Panc1 (cell line): Measurements from ENCODE around the gene SRC. TPM values are rescaled to one million over a fixed set of nuclear protein-coding genes. Genes with fewer than 3 reads are reported as not detected.

Experiments used
- ATAC-seq: fragments of 200-7000 bp; cut with Tn5 transposase; 2 replicates; pipeline ENCODE4 v1.9.1; 2020; ENCODE audit warnings: mild to moderate bottlenecking, moderate library complexity
- BruUV-seq: library from RNA; stranded (reverse); fragments of 400-500 nt; replicated peaks from 2 replicates; lab custom pipeline; 2021; lab: Mats Ljungman, UMichigan
- CTCF ChIA-PET: fragments of 300-600 bp; sonication (Branson Sonifier 250); formaldehyde crosslinking; loops from one replicate; lab custom pipeline; 2022; ENCODE audit warnings: antibody characterized with exemption; lab: Charles Lee
- POLR2A ChIA-PET: fragments of 300-600 bp; sonication (Branson Sonifier 250); formaldehyde crosslinking; loops from one replicate; lab custom pipeline; 2022; ENCODE audit warnings: antibody characterized with exemption; lab: Charles Lee
- DNase-seq: peaks from one replicate; pipeline ENCODE4 v3.0.0-alpha.2; 2010; ENCODE audit warnings: low read depth, low spot score
- H3K27ac ChIP-seq: 2 replicates; pipeline ENCODE4 v1.5.1; 2011; ENCODE audit warnings: mild to moderate bottlenecking, low read length, inconsistent platforms
- H3K27me3 ChIP-seq: fragments of 200-500 bp; sonication (Bioruptor generic); 2 replicates; pipeline ENCODE4 v1.6.0; 2014; ENCODE audit warnings: low read length, inconsistent platforms; ENCODE audit not compliant: control insufficient read depth, insufficient read depth
- H3K36me3 ChIP-seq: fragments of 200-500 bp; sonication (Bioruptor generic); 2 replicates; pipeline ENCODE4 v1.5.1; 2014; ENCODE audit warnings: inconsistent platforms, mild to moderate bottlenecking, low read length, moderate library complexity; ENCODE audit not compliant: control insufficient read depth, insufficient read depth
- H3K4me1 ChIP-seq: 2 replicates; pipeline ENCODE4 v1.5.1; 2011; ENCODE audit warnings: inconsistent platforms, mild to moderate bottlenecking, low read length, moderate library complexity; ENCODE audit not compliant: control insufficient read depth, insufficient read depth
- H3K4me3 ChIP-seq, 2 experiments: 2 replicates each; pipeline ENCODE4 v1.5.1; 2011 to 2012; ENCODE audit warnings: low read depth in 2 of 2, low read length in 2 of 2, mild to moderate bottlenecking in 2 of 2, inconsistent platforms in 1 of 2, moderate library complexity in 1 of 2
- H3K9me3 ChIP-seq: fragments of 200-500 bp; sonication (Bioruptor generic); 2 replicates; pipeline ENCODE4 v1.5.1; 2014; ENCODE audit warnings: low read depth, mild to moderate bottlenecking, inconsistent platforms, low read length, moderate library complexity; ENCODE audit not compliant: control insufficient read depth, insufficient read depth
- CTCF ChIP-seq: fragments of 450-650 bp; IDR thresholded peaks from 2 replicates; pipeline ENCODE4 v1.5.1; 2017; ENCODE audit warnings: mild to moderate bottlenecking
- POLR2AphosphoS5 ChIP-seq: IDR thresholded peaks from 2 replicates; pipeline ENCODE4 v1.6.1; 2012; ENCODE audit warnings: mild to moderate bottlenecking, low read depth, low read length, moderate library complexity
- REST ChIP-seq, 2 experiments: IDR thresholded peaks; 2 replicates each; pipeline ENCODE4 v1.6.1; 2011 to 2012; ENCODE audit warnings: low read depth in 2 of 2, control low read depth in 1 of 2, low read length in 1 of 2, mild to moderate bottlenecking in 1 of 2, moderate library complexity in 1 of 2; ENCODE audit not compliant: insufficient read depth in 1 of 2
- SIN3A ChIP-seq: IDR thresholded peaks from 2 replicates; pipeline ENCODE4 v1.6.1; 2012; ENCODE audit warnings: low read depth, mild to moderate bottlenecking, low read length, moderate library complexity, borderline replicate concordance; ENCODE audit not compliant: insufficient read depth
- TCF7L2 ChIP-seq: IDR thresholded peaks from 2 replicates; pipeline ENCODE4 v1.6.1; 2011; ENCODE audit warnings: mild to moderate bottlenecking, low read depth, low read length, inconsistent platforms
- in situ Hi-C: cut with HindIII; loops from 2 replicates; pipeline ENCODE4 v1.10.0; 2016; ENCODE audit warnings: low sequenced_read_pairs, low pct_unique_long_range_greater_than_20kb
- intact Hi-C: fragments of 100-400 bp; cut with micrococcal nuclease; formaldehyde crosslinking; loops from one replicate; pipeline ENCODE4 v1.10.0; 2022; ENCODE audit not compliant: unreplicated experiment
- total RNA-seq: library from RNA; stranded (reverse); gene quantifications from one replicate; pipeline ENCODE4 v1.2.1, GENCODE V29; 2021; ENCODE audit not compliant: unreplicated experiment

The SRC gene
- total RNA-seq, 1 experiment from 2014 or later = 24.9 TPM

DNA sequence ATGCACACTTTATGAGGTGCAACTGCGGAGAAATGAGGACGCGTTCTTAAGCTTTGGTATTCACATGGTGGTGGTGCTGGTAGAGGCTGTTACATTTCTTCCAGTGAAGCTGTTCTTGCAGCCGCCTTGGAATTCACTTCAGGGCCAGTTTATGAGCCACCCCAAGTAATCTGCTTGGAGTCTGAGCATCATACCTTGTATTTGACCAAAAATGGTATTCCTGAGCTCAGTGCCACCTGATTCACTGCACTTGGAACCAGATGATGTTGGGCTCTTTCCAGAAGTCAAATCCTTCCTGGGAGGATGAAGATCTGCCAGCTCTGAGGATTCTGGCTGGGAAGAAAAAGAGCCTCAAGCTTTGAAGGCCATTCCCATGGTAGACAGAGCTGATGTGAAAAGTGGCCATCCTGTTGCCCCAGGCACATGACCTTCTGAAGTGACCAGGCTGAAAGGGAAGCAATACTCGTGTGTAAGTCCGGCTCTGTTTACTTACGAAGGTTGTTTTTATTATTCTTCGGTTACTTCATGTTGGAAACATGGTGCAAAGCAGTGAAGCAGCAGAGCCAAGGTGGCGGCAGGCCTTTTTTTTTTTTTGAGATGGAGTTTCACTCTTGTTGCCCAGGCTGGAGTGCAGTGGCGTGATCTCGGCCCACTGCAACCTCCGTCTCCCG is 48.7 kb upstream of the SRC start:
- Histone ChIP-seq H3K4me1 (peaks cover 21% of the 10 kb centered on the region), H3K9me3 (no peaks in the 10 kb centered on the region), H3K36me3 (peaks cover 2% of the 10 kb centered on the region; the same call in 1 of the 2 replicates), H3K27me3 (no peaks in the 10 kb centered on the region), H3K4me3 (no peak overlapping the region), H3K27ac (no peak overlapping the region)
- intact Hi-C loops (no loop called here), in situ Hi-C loops (no loop called here)
- ChIA-PET POLR2A (interaction anchor here (0.6 to 0.7 kb wide), 2 partner anchors 12 to 188 kb away, joined by 3 to 4 read pairs; no protein-coding TSS in a partner anchor), CTCF (no interaction called here)
- no peak for DNase-seq
- TF ChIP-seq POLR2AphosphoS5 (no peak), CTCF (no peak), TCF7L2 (no peak), SIN3A (no peak), REST (IDR thresholded peaks at IDR 0.05; ENCODE audit: insufficient read depth in 1 of 2, low read depth in 2 of 2, low read length in 1 of 2) (no peak)
- no TSS peak for BruUV-seq
- no peak for ATAC-seq

DNA sequence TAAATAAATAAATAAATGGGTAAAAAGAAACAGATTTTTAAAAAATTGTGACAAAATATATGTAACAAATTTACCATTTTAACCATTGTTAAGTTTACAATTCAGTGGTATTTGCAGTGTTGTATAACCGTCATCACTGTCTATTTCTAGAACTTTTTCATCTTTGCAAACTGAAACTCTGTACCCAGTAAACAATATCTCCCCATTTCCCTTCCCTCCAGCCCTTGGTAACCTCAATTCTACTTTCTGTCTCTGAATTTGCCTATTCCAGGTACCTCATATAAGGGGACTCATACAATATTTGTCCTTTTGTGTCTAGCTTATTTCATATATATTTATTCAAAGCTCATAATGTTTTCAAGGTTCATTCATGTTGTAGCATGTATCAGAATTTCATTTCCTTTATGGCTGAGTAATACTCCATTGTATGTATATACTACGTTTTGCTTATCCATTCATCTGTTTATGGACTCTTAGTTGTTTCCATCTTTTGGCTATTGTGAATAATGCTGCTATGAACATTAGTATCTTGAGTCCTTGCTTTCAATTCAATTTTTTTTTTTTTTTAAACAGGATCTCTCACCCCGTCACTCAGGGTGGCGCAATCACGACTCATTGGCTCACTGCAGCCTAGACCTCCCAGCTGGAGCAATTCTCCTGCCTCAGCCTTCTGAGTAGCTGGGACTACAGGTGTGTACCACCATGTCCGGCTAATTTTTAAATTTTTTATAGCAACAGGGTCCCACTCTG is 47.6 kb upstream of the SRC start:
- Histone ChIP-seq H3K27ac (no peak overlapping the region), H3K4me1 (peaks cover 21% of the 10 kb centered on the region), H3K9me3 (no peaks in the 10 kb centered on the region), H3K27me3 (no peaks in the 10 kb centered on the region), H3K4me3 (no peak overlapping the region), H3K36me3 (peaks cover 2% of the 10 kb centered on the region; the same call in 1 of the 2 replicates)
- ATAC-seq (no peak), DNase-seq (no peak)
- intact Hi-C loops = no loop called here
- no TSS peak for BruUV-seq
- in situ Hi-C loops = no loop called here
- TF ChIP-seq CTCF = no peak
- no peak for TF ChIP-seq TCF7L2
- no peak for TF ChIP-seq SIN3A
- TF ChIP-seq REST (IDR thresholded peaks at IDR 0.05; ENCODE audit: insufficient read depth in 1 of 2, low read depth in 2 of 2, low read length in 1 of 2) = no peak
- TF ChIP-seq POLR2AphosphoS5 = no peak
- CTCF ChIA-PET = interaction anchor here (0.7 kb wide), 1 partner anchor 673 kb away, joined by 3 read pairs; no protein-coding TSS in a partner anchor
- POLR2A ChIA-PET = interaction anchor here (0.7 kb wide), 1 partner anchor 485 kb away, joined by 7 read pairs; no protein-coding TSS in a partner anchor
